Islet of Langerhans (tissue), 1 donor: ENCODE measurements around the gene GBX1.

Experiments
- FAIRE-seq: peaks from one replicate; lab custom pipeline; 2011; peaks lifted over from hg19 to GRCh38; lab: Jason Lieb, UNC

Gene GBX1

DNA sequence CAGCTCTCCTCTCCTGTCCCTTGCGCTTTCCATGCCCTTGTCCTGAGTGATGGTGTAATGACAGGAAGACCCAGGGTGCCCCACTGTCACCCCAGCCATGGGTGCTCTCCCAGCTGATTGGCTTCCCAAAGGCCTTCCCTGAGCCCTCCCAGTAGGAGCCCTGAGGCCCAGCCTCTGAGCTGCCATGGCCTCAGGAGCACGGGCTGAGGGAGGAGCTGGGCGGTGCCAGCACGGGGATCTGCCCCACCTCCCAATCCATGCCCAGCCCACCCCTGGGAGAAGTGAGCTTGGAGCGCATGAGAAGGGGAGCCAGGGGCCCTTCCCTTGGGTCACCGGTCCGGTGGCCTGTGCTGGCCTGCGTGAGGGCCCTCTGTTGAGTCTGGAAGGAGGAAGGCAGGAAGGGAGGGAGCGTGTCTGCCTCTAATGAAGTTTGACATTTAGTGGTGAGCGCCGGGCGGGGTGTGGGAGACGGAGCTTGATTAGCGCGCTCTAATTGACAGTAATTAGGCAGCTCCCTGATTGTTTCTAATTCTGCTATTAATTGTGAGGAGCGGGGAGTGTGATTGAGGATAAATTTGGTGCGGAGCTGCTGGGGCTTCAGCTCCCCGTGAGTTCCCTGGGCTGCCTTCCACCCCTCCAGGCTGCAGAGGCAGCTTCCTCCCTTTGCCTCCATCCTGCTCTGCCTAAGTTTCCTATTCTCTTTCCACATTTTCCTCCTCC, 28.3 kb downstream of the GBX1 start:
- FAIRE-seq = no peak

DNA sequence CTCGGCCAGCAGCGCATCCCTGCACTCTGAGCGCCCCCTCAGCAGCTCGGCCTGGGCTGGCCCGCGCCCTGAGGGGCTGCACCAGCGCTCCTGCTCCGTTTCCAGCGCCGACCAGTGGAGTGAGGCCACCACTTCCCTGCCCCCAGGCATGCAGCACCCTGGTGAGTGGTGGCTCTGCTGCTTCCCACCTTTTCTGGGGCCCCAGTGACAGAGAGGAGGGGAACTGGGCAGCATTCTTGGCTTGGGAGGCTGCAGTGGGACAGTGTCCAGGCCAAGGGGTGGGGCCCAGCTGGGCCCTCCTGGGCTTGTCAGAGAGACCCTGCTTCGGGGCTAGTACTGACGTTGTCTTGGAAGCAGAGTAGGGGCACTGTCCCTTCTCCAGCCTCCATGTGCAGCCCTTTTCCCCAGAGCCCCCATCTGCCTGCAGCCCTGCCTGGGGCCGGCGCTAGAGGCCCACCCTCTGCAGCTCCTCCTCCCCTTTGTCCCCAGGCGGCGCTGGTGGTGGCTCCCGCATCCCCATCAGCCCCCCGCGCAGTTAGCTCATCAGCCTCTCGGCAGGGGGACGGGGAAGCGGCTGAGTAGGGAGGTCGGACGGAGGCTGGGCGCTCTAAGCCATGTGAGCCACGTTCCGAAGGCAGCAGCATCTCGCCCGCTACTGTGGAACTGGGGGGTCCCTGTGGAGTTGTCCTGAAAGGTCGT, 29.2 kb downstream of the GBX1 start:
- no peak for FAIRE-seq

GRCh38 chr7:151137791-151138152, 29.7 kb downstream of the GBX1 start:
- no peak for FAIRE-seq

DNA sequence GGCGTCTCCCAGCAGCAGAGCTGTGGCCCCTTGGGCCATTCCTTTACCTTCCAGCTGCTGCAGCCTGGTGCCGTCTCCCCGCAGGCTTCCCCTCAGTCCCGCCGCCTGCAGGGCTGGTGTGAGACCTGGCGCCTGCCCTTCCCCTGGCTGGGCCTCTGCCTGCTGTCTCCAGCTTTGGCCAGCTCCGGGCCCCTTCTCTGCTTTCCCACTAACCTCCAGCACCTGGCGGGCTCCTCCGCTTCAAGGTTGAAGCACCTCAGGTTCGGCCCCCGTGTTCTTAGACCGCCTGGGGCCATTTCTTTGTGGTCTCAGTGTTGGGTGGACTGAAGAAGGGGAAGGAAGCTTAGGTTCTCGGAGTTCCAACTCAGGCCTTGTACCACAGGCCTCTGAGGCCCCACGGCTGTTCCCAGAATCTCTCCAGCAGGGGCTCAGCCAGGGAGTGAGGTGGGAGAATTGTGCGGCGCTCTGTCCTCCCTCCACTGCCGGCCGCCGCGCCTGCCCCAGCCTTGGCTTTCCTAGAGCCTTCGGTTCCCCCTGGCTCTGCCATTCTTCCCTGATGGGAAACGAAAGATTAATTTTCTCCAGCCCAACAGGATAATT, 30.3 kb downstream of the GBX1 start:
- no peak for FAIRE-seq

DNA sequence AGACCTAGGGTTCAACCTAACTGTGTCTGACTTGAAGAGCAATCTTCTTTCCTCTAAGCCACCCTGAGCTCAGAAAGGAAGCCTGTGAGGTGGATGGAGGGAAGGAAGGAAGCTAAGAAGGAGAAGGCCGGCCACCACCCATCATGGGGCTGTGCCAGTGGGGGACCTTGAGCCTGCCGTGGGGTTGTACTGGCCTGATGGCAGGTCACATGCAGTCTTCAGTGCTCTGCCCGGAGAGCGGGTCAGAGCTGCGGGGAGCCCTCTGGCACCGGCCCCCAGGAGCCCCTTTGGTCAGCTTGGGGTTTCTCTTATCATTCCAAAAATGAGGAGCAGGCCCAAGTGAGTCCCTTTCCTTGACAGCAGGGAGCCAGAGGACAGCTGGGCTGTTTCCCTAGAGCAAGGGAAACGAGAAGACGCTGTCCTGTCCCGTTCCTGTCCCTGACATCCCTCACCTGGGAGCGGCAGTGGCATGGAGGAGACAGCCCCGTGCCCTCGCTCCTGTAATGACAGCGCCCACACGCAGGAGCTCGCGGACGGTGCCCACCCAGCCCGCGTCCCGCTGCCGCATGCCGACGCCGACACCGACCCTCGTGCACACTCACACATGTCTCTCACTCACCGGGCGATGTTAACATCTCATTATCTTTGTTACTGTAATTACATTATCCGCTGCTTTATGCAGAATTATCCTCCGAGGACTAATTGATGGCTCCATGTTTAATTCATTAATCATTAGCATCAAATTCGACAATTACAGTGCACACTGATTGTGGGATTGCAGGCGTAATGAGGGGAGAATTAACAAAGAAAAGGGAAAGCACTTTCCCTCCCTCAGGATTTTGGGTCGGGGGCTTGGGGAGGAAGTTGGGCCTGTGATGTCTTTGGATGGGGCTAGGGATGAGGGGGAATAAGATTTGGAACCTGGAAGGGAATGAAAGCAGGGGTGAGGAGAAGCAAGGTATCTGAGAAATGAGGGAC, 31.3 kb downstream of the GBX1 start:
- no peak for FAIRE-seq

DNA sequence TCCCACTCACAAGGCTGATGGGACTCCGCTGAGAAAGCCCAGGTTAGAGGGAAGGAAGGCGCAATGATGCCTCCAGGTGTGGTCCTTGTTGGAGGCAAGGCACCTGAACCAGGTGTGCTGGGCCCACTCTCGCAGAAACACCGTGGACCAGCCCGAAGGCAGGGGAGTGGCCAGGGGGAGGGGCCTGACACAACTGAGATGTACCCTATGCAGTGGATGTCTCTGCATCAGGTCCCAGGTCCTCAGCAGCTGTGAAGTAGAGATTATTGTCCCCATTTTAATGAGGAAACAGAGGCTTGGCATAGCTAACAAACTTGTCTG, 32.0 kb downstream of the GBX1 start:
- FAIRE-seq = no peak

- FAIRE-seq = no peak
Observed at GRCh38 chr7:151134743-151135524, 32.6 kb downstream of the GBX1 start.

DNA sequence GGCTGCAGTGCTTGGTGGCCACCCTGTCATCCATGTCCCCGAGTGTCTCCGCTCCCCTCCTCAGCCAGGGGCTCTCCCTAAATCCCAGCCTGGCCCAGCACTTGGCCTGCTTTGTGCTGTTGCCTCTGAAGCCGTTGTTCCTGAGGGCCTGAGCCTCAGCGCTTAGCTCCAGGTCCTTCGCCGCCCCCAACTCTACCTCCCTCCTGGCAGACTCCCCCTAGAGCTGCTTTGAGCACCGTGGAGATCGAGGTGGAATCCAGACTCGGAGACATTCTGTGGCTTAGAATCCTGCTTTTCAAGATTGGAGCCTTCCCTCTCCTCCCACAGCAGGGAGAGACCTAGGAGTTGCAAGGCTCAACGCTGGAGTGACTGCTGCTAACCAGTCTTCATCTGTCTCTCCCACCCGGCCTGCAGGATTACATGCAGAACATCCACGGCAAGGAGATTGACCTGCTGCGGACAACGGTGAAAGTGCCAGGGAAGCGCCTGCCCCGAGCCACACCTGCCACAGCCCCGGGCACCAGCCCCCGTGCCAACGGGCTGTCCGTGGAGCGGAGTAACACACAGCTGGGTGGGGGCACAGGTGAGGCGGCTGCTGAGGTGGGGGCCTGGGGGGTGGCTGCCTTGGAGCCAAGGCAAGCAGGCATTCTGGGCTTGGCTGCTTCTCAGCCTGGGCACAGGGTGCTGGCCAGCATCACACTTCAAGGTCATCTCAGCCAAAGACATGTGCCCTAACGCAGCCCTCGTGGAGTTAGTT, 33.3 kb downstream of the GBX1 start:
- no peak for FAIRE-seq

GRCh38 chr7:151133266-151133985, 34.1 kb downstream of the GBX1 start:
- no peak for FAIRE-seq

- FAIRE-seq = no peak
Observed at GRCh38 chr7:151132461-151133205, 34.9 kb downstream of the GBX1 start.

- FAIRE-seq = no peak
Observed at GRCh38 chr7:151131592-151132293, 35.8 kb downstream of the GBX1 start.

- FAIRE-seq = no peak
Observed at GRCh38 chr7:151131224-151131591, 36.3 kb downstream of the GBX1 start.

- no peak for FAIRE-seq
Observed at GRCh38 chr7:151130741-151131157, 36.7 kb downstream of the GBX1 start.

- no peak for FAIRE-seq
Observed at GRCh38 chr7:151129960-151130591, 37.4 kb downstream of the GBX1 start.

- FAIRE-seq = no peak
Observed at GRCh38 chr7:151129117-151129959, 38.2 kb downstream of the GBX1 start.

- FAIRE-seq = no peak
Observed at GRCh38 chr7:151128716-151129115, 38.8 kb downstream of the GBX1 start.

GRCh38 chr7:151128144-151128543, 39.4 kb downstream of the GBX1 start:
- no peak for FAIRE-seq
